ENCODE data around the gene ZNF536. TPM values are rescaled to one million over a fixed set of nuclear protein-coding genes. Genes with fewer than 3 reads are reported as not detected.

Gene ZNF536
- total RNA-seq, 2 donors from 2014 or later, result 0.79 to 2.5 TPM

- no peak for ATAC-seq
- no peak for DNase-seq
- intact Hi-C loops (cut with DNase I, micrococcal nuclease), result no loop called here
Measured at GRCh38 chr19:30530751-30531150, 158.6 kb downstream of the ZNF536 start.

GRCh38 chr19:30535011-30535410 is 162.8 kb downstream of the ZNF536 start:
- intact Hi-C loops (cut with DNase I, micrococcal nuclease), result no loop called here
- no peak for ATAC-seq
- no peak for DNase-seq

DNA sequence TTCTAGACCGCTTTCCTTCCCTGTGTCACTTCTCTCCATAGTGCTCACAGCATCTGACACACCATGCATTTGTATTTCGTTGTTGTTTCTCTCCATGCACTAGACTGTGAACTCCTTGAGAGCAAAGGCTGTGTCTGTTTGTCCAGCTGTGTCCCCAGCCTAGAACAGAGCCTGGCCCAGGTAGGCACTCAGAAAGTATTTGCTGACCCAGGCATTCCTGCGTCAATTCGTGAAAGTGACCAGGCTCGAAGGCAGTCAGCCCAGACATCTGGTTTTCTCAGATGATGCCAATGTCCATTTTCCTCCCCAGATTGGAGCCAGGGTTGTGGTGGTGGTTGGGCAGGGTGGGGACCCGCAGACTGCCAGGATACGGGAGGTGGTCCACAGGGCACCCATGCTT is 164.8 kb downstream of the ZNF536 start:
- intact Hi-C loops (cut with DNase I, micrococcal nuclease), result no loop called here
- DNase-seq (no peak), ATAC-seq (no peak)

DNA sequence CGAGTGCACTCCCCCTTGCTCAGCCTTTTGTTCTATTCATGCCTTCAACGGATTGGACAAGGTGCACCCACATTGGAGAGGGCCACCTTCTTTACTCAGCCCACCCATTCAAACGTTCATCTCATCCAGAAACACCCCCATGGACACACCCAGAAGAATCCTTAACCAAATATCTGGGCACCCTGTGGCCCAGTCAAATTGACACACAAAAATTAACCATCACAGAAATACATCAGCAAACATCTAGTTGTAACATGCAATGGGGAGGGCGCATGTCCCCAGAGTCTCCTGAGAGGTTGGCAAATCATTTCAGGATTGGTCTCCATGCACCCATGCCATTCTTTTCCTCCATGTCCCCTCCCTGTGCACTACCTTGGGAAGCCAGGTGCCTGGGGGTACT is 167.1 kb downstream of the ZNF536 start:
- DNase-seq (no peak), ATAC-seq (no peak)
- intact Hi-C loops (cut with DNase I, micrococcal nuclease), result no loop called here

GRCh38 chr19:30539981-30540380 is 167.8 kb downstream of the ZNF536 start:
- ATAC-seq, result no peak

DNA sequence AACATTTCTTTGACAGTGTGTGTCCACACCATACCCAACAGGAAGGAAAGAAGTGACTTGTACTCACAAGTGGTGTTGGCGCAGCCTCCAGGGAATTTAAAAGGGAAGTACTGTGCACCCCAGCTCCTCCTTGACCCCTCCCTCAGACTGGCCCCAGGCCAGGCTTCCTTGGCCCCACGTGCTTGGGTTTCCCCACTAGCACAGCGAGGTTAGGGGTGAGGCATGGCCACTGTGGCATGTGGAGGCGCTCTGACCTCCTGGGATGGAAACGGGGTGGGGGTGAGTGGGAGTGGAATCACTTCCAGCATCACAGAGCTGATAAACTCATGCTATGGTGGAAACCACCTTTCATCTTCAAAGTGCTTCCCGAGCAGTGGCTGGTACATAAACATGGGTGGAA is 168.6 kb downstream of the ZNF536 start:
- no peak for ATAC-seq
- no peak for DNase-seq
- intact Hi-C loops (cut with DNase I, micrococcal nuclease), result no loop called here

More at GRCh38 chr19:30539981-30540380, 167.8 kb downstream of the ZNF536 start:
- intact Hi-C loops (cut with DNase I, micrococcal nuclease), result no loop called here
- no peak for DNase-seq

- ATAC-seq (no peak), DNase-seq (no peak)
- intact Hi-C loops (cut with DNase I, micrococcal nuclease), result no loop called here
Measured at GRCh38 chr19:30541575-30541974, 169.4 kb downstream of the ZNF536 start.

GRCh38 chr19:30543243-30543945 is 171.2 kb downstream of the ZNF536 start:
- DNase-seq (no peak), ATAC-seq (no peak)
- intact Hi-C loops (cut with DNase I, micrococcal nuclease), result no loop called here

DNA sequence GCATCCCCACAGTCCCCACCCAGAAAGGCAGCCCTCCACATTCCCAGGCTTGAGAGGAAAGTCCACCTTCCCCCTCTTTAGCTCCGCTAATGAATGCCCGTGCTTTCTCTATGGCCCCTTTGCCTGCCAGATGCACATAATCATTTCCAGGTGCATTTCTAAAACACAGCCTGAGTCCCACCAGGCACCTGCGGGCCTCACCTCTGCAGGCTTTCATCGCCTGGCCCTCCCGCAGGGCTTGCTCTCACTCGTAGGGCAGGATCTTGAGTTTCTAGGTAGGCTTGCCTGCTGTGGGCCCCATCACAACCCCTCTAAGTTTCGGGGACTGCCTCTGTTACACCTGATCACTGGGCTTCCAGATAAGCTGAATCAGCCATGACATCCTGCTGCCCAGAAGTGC is 173.6 kb downstream of the ZNF536 start:
- intact Hi-C loops (cut with DNase I, micrococcal nuclease), result no loop called here

GRCh38 chr19:30546332-30546731 is 174.1 kb downstream of the ZNF536 start:
- ATAC-seq (no peak), DNase-seq (no peak)
- intact Hi-C loops (cut with DNase I, micrococcal nuclease), result no loop called here

More for the DNA sequence above, 173.6 kb downstream of the ZNF536 start:
- ATAC-seq, result no peak
- DNase-seq, result no peak

DNA sequence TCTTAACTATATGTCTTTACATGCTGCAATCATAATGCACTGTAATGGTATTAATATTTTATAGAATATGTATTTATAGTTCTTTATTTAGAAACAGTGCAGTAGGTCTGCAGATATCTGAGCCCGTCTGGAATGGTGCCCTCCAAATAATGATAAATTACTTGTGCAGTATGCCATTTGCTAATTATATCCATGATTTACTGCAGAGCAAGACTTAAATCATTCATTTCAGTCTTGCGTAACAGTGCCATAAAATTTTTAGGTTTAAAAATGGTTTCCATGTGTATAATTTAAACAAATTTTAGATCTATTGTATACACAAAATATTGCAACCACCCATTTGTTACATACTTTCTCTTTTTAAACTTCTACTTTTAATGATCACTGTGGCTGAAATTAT is 175.1 kb downstream of the ZNF536 start:
- DNase-seq, result no peak
- intact Hi-C loops (cut with DNase I, micrococcal nuclease), result no loop called here
- no peak for ATAC-seq

DNA sequence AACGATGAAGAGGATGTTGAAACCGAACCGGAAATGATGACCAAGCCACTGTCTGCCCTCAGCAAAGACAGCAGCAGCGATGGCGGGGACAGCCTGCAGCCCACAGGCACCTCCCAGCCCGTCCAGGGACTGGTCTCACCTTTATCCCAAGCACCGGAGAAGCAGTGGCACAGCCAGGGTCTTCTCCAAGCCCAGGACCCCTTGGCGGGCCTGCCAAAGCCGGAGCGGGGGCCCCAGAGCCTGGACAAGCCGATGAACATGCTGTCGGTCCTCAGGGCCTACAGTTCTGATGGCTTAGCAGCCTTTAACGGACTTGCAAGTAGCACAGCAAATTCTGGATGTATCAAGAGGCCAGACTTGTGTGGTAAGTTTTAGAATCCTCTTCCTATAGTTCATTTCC is 177.0 kb downstream of the ZNF536 start:
- no peak for DNase-seq
- no peak for ATAC-seq
- intact Hi-C loops (cut with DNase I, micrococcal nuclease), result no loop called here

DNA sequence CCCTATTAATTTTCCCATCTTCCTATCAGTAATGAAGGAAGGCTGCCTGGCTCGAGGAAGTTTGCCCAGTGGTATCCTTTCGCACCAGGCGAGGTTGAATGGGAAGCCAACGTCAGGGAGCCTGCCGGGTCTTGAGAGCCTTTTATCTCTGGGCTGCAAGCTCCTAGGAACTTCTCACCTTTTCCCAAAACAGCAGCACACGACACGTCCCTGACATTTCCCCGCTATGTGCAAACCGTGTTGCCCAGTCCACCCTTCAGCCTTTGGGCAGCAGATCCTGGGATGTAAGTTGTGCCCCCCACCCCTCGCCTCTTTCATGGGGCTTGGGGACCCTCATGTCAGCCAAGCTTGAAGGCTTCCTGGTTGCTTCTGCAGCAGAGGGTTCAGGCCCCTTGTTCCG is 179.1 kb downstream of the ZNF536 start:
- intact Hi-C loops (cut with DNase I, micrococcal nuclease), result no loop called here
- DNase-seq (no peak), ATAC-seq (no peak)

DNA sequence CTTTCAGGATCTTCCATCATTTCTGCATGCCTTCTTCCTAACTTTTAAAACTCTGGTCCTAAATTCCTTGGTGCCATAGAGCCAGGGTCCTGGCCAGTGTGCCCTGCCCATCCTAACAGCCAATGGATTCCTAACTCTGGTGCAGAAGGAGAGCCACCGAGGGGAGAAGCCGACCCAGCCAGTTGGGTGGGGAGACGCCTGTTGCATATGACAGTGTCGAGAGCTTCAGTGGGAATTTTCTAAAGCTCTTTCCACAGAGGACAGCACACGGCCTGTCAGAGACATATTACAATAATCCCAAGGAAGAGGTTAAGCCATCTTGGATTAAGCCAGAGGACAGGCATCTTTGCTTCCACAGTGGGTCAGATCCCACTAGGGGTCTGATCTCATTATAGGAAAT is 180.4 kb downstream of the ZNF536 start:
- intact Hi-C loops (cut with DNase I, micrococcal nuclease), result no loop called here

DNA sequence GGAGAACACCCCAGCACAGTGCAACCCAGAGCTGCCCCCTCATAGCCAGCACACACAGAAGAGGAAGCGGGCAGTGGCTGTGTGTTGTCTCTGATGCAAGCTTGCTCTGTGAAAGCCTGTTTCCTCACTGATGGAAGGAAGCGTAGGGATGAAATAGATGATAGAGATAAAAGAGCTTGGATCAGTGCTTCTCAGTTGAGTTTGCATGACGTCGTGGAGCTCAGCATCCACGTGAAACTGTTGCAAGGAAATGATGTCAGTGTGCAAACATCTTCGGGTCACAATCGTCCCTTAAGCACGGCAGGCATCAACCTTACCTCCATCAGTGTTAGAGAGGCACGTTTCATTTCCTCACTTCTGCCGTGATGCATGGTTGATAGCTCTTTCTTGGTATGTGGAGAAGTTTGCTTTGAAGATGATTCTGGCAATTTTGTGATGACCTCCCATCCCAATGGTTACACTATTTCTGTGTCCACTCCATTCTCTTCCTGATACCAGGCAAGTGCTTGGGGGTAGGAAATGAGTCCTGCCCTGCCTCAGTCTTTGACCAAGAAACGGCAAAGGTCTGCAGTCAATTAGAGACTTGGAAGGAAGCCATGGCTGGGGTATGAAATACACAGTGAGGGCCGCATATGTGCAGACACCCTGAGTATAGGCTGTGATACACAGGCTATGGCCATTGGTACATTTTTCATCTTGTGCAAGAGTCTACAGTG is 183.0 kb downstream of the ZNF536 start:
- no peak for ATAC-seq
- DNase-seq, result no peak
- intact Hi-C loops (cut with DNase I, micrococcal nuclease), result no loop called here

More for the DNA sequence above, 180.4 kb downstream of the ZNF536 start:
- no peak for DNase-seq
- no peak for ATAC-seq

DNA sequence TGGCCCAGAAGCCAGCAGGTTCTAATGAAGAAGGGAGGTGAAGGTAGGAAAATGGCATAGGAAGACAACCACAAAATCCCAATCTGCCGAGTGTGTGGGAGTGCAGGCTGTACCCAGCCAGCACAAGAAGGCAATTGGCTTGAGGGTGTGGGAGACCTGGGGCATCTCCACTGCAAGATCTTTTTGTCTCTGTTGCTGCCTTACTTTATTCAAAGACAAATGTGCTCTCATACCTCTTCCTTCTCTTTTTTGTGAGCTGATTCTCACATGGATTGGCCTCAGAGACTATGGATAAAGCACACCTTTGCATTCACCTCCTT is 183.6 kb downstream of the ZNF536 start:
- no peak for ATAC-seq
- intact Hi-C loops (cut with DNase I, micrococcal nuclease), result no loop called here
- no peak for DNase-seq

DNA sequence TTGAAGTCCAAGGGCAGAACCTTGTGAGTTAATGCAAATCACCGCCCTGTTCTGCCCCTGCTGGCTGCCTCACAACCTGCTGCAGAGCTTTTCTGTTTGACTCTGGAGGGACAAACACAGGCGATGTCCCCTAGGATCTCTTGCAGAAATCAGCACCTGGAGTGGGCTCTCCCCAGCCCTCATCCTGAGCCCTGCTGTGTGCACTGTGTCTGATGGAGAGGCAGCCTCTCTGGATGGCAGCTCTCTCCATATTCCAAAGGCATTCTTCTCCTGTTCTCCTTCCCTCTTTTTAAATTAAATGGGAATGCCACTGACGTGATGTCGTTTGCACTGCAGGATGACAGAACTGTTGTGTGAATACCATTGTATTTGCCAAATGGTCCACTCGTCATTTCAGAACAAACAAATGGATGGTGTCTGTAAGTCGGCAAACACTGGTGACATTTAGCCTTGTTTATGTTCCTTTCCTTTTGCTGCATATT is 184.1 kb downstream of the ZNF536 start:
- ATAC-seq (no peak), DNase-seq (no peak)
- intact Hi-C loops (cut with DNase I, micrococcal nuclease), result no loop called here

DNA sequence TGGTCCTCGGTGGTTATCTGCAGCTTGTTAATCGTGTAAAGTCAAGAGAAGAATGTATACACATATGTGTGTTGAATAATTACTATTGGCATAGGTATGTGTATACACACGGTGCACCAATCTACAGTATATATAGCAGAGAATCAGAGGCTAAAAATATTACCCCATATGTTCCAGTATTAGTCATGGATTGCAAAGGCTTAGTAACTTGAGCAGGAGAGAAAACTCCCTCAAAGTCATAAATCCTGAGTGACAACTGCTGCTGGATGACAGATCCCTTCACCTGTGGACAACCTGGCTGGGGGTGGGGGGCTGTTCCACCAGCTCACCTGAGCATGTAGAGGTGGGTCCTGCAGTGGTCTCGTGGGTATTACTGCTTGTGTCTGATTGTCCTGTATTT is 185.0 kb downstream of the ZNF536 start:
- intact Hi-C loops (cut with DNase I, micrococcal nuclease), result no loop called here

DNA sequence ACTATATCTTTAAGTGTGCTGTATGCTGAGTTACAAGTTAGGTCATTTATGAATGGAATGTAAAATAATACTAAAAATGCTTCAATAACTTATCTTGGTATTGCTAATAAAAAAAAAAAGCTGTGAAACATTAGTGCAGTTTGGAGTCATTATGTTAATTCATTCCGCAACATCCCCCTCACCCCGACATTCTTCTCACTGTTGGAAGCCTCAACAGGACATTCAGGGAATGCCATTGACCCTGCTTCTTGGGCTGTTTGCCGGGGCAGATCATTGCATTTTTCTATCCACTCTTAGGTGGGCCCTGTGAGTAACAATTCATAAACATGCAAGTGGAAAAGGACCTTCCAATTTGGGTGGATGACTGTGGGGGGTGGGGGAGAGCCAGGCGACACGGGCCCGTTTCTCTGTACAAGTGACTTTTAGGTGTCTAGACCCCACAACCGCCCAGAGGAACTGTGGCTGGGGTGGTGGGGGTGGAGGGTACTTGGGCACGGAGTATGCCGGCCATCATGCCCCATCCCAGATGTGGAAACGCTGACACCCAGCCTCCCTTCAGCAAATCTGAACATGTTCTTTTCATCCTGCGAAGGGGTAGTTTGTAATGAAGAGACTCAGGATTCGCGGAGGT is 185.9 kb downstream of the ZNF536 start:
- intact Hi-C loops (cut with DNase I, micrococcal nuclease), result no loop called here
- DNase-seq (no peak), ATAC-seq (no peak)

More for the DNA sequence above, 185.0 kb downstream of the ZNF536 start:
- ATAC-seq (no peak), DNase-seq (no peak)

GRCh38 chr19:30558793-30559192 is 186.6 kb downstream of the ZNF536 start:
- intact Hi-C loops (cut with DNase I, micrococcal nuclease), result no loop called here
- DNase-seq (no peak), ATAC-seq (no peak)

Data from left colon (tissue), 2 donors.